NAMALWA (cell line): ENCODE results near the gene ARHGAP15.

Experiments
- DNase-seq: peaks from one replicate; pipeline ENCODE4 v3.0.0-alpha.2; 2015; ENCODE audit warnings: low spot score

The ARHGAP15 gene

DNA sequence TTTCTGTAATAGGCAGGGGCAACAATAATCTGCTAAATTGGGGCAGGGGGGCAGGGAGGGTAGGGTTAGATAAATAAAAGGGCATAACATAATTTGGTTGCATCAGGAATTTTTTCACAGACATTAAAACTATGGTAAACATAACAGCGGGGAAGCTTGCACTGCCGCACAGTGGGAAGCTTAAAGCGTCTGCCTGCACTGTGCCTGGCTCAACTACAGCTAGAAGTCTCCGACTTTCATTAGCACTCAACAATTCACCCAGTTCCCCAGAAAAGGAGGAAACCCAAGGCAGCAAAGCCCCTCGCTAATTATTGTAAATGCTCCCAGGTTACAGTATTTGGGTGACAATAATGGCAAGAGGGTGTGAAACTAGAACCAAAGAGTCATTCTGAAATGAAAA, 562.9 kb downstream of the ARHGAP15 start:
- DNase-seq, result no peak

DNA sequence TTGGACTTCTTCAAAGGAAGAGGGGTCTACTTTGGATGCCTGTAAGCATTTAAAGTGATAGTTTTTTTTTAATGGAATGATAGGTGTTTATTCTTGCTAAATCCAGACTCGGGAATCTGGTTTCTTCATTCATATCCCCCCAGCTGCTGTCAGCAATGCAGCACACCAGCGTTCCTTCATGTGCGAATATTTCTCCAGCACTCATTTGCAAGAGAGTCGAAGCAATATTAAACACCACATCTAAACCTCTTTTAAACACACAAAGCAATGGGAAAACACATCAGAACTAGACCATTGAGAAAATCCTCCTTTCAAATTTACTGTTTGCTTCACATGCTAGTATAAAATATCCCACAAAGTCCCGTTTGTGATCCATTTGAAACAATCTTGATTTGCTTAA, 563.7 kb downstream of the ARHGAP15 start:
- no peak for DNase-seq

DNA sequence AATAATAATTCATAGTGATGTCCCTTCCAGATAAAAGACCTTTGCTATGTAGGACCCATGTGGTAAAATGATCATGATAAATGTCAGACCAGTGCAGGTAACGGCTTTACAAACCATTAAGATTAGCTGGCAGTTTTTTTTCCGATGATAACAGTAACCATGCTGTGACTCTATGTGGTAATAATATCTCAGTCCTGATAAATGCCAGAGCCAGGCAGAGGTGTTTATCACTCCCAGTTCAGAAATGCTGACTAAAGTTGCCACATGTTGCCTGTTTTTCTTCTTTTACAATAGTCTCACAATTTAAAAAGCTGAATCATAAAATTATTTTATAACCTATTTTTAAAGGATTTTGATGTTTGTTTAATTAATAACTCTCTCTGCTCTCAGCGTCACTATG, 565.1 kb downstream of the ARHGAP15 start:
- DNase-seq, result no peak

- DNase-seq, result no peak
Measured at GRCh38 chr2:143696651-143697050, 567.4 kb downstream of the ARHGAP15 start.

DNA sequence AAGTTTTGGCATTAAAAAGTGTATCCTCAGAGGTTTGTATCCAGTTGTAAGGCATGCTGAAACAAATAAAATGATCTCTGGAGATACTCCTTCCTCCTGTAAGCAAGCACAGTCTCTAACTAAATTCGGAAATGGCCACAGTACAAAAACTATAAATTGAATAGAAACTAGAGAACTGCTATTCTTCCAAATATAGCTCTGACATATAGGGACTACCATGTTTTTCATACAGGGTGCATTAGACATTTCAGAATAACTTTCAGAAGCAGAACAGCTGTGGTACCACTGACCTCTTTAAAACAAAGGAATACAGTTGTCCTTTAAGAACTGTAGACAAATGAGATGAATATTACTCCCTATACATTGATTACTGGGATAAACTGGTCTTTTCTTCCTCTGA, 568.5 kb downstream of the ARHGAP15 start:
- DNase-seq, result no peak

DNA sequence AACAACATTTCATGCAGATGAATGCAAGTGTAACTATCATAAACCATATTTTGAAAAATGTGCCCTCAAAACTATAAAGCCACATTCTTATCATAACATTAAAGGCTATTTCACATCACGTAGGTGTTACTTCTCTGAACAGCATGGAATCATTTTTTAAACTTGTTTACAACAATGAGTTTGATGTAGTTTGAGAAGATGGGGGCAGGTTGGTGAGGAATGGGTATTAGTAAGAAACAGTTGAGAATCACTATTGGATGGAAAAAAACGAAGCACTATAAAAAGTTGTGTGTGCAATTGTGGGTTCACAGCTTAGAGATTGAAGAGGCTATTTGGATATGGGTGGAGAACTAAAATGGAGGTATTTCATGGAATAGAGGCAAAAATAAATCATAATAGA, 569.1 kb downstream of the ARHGAP15 start:
- no peak for DNase-seq

GRCh38 chr2:143698888-143699570, 569.8 kb downstream of the ARHGAP15 start:
- DNase-seq, result no peak

- DNase-seq, result no peak
Measured at GRCh38 chr2:143700865-143701264, 571.6 kb downstream of the ARHGAP15 start.

DNA sequence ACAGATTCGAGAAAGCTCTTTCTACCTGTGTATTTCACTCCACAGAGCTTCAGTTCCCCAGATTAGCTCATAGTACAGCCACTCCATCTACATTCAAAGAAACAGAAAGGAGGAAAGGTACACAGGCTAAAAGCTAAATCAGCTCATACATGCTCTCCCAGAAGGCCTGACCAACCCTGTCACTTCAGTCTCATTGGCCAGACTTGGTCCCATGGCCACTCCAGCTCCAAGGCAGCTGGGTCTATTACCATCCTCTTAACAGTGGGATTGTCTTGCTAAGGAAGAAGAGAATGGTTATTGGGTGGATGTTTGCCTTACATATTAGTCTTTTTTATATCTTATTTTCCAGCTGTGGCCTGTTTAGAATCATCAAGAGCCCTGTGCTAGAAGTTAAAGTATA, 572.6 kb downstream of the ARHGAP15 start:
- DNase-seq, result no peak

DNA sequence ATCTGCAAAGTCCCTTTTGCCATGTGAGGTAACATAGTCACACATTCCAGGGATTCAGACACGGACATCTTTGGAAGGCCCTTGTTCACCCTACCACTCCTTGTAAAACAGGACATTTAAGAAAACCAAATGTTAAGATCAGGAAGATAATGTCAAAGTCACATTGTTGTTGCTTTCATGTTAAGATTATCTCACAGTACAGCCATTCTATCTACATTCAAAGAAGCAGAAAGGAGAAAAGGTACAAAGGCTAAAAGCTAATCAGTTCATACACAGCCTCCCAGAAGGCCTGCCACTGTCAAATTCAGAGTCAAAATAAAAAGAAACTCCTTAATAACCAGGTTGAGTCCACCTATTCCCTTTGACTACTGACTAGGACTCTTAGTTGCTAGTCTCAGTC, 573.7 kb downstream of the ARHGAP15 start:
- DNase-seq, result no peak

GRCh38 chr2:143704451-143705106, 575.4 kb downstream of the ARHGAP15 start:
- no peak for DNase-seq

DNA sequence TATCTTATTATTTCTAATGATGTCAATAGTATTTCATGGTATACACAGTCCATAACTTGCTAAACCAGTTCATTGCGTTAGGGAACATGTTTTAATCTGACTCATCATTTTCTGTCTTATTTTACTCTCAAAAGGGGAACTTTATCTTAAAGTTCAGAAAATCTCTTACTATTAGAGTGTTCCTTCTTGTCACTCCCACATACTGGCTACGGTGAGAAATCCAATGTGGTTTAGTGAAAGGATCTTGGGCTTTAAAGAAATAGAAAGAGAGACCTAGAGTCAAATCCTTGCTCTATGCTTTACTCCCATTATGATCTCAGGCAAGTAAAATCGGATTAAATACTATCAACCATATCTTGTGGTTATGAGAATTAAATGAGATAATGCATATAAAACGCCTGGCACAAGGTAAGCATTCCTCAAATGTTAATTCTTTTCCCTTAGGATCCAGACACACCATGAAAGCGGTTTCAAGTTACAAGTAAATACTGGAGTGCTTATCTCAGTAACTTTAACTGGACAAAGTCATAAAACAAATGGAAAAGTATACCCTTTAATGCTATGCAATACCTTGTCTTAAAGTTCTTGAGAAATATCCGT, 576.0 kb downstream of the ARHGAP15 start:
- no peak for DNase-seq

DNA sequence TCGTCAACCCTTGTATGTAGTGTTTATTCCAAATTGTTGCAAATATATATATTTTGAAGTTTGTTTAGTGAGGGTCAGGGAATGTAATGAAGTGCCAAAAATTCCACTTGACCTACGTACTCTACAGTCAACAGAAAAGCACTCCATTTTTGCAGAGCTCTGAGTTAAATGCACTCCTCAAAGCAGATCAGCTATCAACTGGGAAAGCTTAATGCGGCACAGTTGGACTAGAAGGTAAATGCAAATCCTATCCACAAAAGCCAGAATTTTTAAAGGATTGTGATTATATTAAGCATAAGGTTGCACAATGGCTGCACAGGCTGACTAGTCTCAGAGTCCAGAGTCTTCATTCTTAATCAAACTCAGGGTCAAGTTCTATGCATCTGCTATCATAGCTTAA, 577.1 kb downstream of the ARHGAP15 start:
- no peak for DNase-seq

GRCh38 chr2:143708682-143709081, 579.5 kb downstream of the ARHGAP15 start:
- no peak for DNase-seq

DNA sequence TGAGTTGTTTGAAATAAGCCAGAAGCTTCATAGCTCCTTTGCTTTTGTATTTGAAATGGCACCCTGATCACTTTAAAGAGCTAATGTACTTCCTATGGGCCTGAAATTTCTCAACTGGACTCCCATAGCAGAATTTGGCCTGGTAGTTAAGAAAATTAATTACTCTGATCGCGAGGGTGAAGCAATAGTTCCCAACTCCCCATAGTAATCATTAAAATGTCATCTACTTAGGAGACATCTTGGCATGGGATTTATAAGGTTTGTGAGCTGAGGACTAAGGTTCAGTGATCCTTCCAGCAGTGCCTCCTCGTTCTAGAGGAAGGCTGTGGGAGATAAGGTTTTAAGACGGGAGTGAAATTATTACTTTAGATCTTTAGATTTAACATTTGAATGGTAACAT, 581.0 kb downstream of the ARHGAP15 start:
- no peak for DNase-seq

GRCh38 chr2:143710879-143711278, 581.7 kb downstream of the ARHGAP15 start:
- no peak for DNase-seq

DNA sequence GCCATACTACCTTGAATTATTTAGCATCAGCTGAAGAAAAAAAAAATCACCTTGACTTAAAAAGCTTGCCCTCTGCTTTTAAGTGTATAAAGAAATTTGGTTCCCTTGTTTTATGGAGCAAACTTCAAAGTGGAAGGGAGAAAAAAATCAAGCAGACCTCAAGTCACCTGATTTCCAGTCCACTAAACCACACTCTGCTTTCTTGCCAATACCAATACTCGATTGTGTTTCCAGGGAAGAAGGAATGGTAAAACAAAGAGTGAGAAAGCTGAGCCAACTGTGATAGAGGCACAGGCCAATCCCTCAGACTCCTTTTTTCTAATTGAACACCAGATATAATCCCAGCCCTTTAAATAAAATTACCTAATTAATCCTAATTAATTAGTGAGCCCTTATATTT, 587.3 kb downstream of the ARHGAP15 start:
- DNase-seq, result no peak

DNA sequence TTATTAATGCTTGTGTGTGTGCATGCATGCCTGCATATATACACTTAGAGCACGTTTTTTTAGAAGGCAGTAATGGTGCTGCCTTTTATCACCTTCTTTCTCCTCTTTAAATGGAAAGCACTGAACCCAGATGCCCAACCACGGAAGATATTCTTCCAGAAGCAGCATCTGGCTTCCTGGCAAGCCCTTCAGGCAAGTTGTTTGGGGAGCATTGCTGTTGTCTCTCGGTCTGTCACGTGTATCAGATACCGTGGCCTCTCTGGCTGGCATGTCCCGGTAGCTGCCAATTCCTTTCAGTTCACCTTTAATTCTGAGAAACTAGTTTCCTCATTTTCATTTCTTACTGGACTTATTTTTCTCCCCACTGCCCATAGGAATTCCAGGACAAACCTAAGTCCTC, 587.8 kb downstream of the ARHGAP15 start:
- DNase-seq, result no peak

GRCh38 chr2:143717536-143718168, 588.4 kb downstream of the ARHGAP15 start:
- DNase-seq, result no peak

DNA sequence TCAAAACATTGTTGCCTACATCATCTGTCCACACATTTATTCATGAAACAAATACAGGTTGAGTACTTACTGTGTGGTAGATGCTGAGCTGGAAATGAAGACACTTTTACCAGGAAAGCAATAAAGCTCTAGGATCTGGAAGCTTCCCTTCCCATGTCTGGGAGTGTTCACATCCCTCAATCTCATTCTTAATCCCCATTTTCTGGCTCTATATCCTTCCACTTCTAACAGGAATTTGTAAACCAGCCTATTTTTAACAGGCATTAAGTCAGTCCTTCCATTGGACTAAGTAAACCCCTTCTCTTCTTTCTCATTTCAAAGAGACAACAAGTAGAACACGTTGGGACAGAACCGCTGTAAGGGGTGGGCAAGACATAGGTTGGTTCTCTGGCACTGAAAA, 589.5 kb downstream of the ARHGAP15 start:
- no peak for DNase-seq

DNA sequence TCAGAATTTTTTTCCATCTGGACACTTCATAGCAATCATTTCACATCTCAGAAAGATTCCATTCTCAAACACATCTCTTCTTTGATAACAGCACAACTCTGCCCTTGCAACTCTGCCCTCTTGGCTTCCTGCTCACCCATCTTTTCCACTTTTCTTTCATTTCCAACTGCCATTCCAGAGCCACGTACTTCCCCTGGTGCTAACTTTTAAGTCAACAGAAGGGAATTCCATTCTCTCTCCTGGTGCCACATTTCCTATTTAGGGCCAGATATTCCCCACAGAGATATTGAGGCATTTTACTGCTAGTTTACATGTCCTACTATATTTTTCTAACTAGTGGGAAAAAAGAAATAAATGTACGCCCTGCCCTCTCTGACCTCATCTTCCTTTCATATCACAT, 590.2 kb downstream of the ARHGAP15 start:
- no peak for DNase-seq

DNA sequence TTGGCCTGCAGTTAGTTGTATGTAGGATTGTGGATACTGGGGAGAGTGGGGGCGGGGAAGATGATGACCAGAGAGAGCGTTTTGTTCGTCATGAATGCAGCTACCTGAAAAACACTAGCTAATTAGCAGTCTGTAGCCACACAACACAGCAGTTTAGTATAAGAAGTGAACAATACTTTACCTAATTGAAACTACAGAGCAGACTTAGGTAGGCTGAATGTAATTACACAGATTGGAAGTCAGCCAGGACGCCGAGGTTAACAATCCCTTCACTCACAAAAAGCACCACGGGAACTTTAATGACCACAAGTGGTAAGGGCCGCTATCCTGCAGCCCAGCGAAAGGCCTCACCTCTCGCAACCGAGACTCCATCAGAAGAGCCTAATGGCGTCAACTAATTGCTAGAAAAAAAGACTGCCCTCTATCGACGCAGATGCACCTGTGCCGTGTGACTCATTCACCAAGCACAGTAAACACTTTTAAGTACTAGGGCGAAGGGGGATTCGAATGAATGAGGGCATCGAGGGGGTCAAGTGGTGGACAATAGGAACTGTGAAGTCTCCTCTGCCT, 591.0 kb downstream of the ARHGAP15 start:
- DNase-seq, result no peak

GRCh38 chr2:143725400-143725799, 596.2 kb downstream of the ARHGAP15 start:
- DNase-seq, result no peak
